Panc1 (cell line): ENCODE results near the gene CETN1.

Source experiments
- CTCF ChIP-seq: fragments of 450-650 bp; IDR thresholded peaks from 2 replicates; pipeline ENCODE4 v1.5.1; 2017; ENCODE audit warnings: mild to moderate bottlenecking
- POLR2AphosphoS5 ChIP-seq: IDR thresholded peaks from 2 replicates; pipeline ENCODE4 v1.6.1; 2012; ENCODE audit warnings: mild to moderate bottlenecking, low read depth, low read length, moderate library complexity
- REST ChIP-seq, 2 experiments: IDR thresholded peaks; 2 replicates each; pipeline ENCODE4 v1.6.1; 2011 to 2012; ENCODE audit warnings: low read depth in 2 of 2, control low read depth in 1 of 2, low read length in 1 of 2, mild to moderate bottlenecking in 1 of 2, moderate library complexity in 1 of 2; ENCODE audit not compliant: insufficient read depth in 1 of 2
- SIN3A ChIP-seq: IDR thresholded peaks from 2 replicates; pipeline ENCODE4 v1.6.1; 2012; ENCODE audit warnings: low read depth, mild to moderate bottlenecking, low read length, moderate library complexity, borderline replicate concordance; ENCODE audit not compliant: insufficient read depth
- TCF7L2 ChIP-seq: IDR thresholded peaks from 2 replicates; pipeline ENCODE4 v1.6.1; 2011; ENCODE audit warnings: mild to moderate bottlenecking, low read depth, low read length, inconsistent platforms

DNA sequence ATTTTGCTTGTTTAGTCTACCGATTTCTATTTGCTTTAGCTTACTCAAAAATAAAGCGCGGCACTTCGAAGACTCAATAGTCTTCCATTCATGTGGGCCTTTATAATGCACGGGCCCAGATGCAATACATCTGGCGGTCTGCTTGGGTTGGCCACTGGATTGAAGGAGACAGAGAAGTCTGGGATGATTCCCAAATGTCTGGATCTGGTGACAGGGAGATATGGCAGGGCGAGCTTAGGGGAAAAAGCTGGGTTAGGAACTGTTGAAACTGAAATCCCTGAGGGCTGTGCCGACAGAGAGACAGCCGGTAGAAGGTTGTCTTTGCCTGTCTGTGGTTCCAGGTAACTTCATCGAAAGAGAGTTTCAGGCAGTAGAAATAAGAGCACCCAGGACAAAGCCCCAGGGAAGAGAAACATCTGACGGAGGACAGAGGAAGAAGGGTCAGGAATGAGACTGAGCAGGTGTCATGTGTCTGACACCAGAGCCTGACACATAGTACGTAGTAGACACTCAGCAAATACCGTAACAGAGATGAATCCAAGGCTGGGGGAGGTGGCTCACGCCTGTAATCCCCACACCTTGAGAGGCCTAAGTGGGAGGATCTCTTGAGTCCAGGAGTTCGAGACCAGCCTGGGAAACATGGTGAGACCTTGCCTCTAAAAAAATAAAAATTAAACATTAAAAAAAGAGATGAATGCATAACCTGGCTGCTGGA, 30.2 kb downstream of the CETN1 start:
- TF ChIP-seq CTCF (no peak), POLR2AphosphoS5 (no peak), SIN3A (no peak), TCF7L2 (no peak), REST (IDR thresholded peaks at IDR 0.05; ENCODE audit: insufficient read depth in 1 of 2, low read depth in 2 of 2, low read length in 1 of 2) (no peak)
